Skeletal muscle cell (primary cell): ENCODE data around the gene EPHA10.
A peak's percentile ranks its signal among the peaks of the same experiment; 100 is the strongest.

Experiments
- DNase-seq: peaks from one replicate; pipeline ENCODE4 v3.0.0-alpha.2; 2010; ENCODE audit warnings: low read depth
- H3K4me3 ChIP-seq: 2 replicates; pipeline ENCODE4 v1.5.1; 2011; ENCODE audit warnings: low read depth, mild to moderate bottlenecking, control low read depth, low read length, moderate library complexity

The EPHA10 gene

GRCh38 chr1:37764888-37765441 is at the start of gene EPHA10:
TSS of gene EPHA10 (minus strand) at chr1:37765120. CDS start at chr1:37765066, 54 bp downstream.
- no peak for DNase-seq
- H3K4me3 ChIP-seq = no peak within 1 kb of the TSS

GRCh38 chr1:37814252-37814651 is 49.3 kb upstream of the EPHA10 start:
- no peak overlapping the region for H3K4me3 ChIP-seq
- DNase-seq = no peak

- no peak overlapping the region for H3K4me3 ChIP-seq
- DNase-seq = no peak
Observed at GRCh38 chr1:37813529-37814145, 48.7 kb upstream of the EPHA10 start.

- peak; percentile 65 for DNase-seq
- H3K4me3 ChIP-seq = no peak overlapping the region
Observed at GRCh38 chr1:37811027-37811655, 46.2 kb upstream of the EPHA10 start.

- no peak overlapping the region for H3K4me3 ChIP-seq
- peak; percentile 56 for DNase-seq
Observed at GRCh38 chr1:37809942-37810341, 45.0 kb upstream of the EPHA10 start.

GRCh38 chr1:37808369-37809319 is 43.7 kb upstream of the EPHA10 start:
- H3K4me3 ChIP-seq = peak overlapping the region; percentile 93
- DNase-seq = peak; percentile 57

GRCh38 chr1:37807555-37808368 is 42.8 kb upstream of the EPHA10 start, which contains the start of the genes C1orf122 and YRDC:
TSS of gene C1orf122 (plus strand) at chr1:37807790. CDS start at chr1:37808405, 615 bp downstream.
TSS of gene YRDC (minus strand) at chr1:37808208. CDS start at chr1:37808180, 28 bp downstream.
- peak; percentile 70 for DNase-seq
- peak within 1 kb of the TSS; percentile 93 for H3K4me3 ChIP-seq

GRCh38 chr1:37807220-37807554 is 42.3 kb upstream of the EPHA10 start:
- no peak for DNase-seq
- peak overlapping the region; percentile 93 for H3K4me3 ChIP-seq

- no peak overlapping the region for H3K4me3 ChIP-seq
- DNase-seq = no peak
Observed at GRCh38 chr1:37802439-37802838, 37.5 kb upstream of the EPHA10 start.

GRCh38 chr1:37797750-37798345 is 32.9 kb upstream of the EPHA10 start:
- no peak overlapping the region for H3K4me3 ChIP-seq
- no peak for DNase-seq

- DNase-seq = no peak
- H3K4me3 ChIP-seq = no peak overlapping the region
Observed at GRCh38 chr1:37795340-37796125, 30.6 kb upstream of the EPHA10 start.

GRCh38 chr1:37794372-37795339 is 29.7 kb upstream of the EPHA10 start:
- DNase-seq = no peak
- peak overlapping the region; percentile 52 for H3K4me3 ChIP-seq

- peak within 1 kb of the TSS; percentile 52 for H3K4me3 ChIP-seq
- DNase-seq = no peak
Observed at GRCh38 chr1:37793773-37794371, 29.0 kb upstream of the EPHA10 start, which contains the start of gene MANEAL. TSS of gene MANEAL (plus strand) at chr1:37793847. CDS start at chr1:37794183, 336 bp downstream.

GRCh38 chr1:37792943-37793686 is 28.2 kb upstream of the EPHA10 start:
- no peak for DNase-seq
- no peak overlapping the region for H3K4me3 ChIP-seq

GRCh38 chr1:37782491-37782890 is 17.6 kb upstream of the EPHA10 start:
- H3K4me3 ChIP-seq = no peak overlapping the region
- DNase-seq = no peak

- no peak overlapping the region for H3K4me3 ChIP-seq
Observed at GRCh38 chr1:37778654-37779053, 13.7 kb upstream of the EPHA10 start.

More at GRCh38 chr1:37778654-37779053, 13.7 kb upstream of the EPHA10 start:
- no peak for DNase-seq
